ENCODE measurements around the gene MED13. TPM values are rescaled to one million over a fixed set of nuclear protein-coding genes. Genes with fewer than 3 reads are reported as not detected.

Gene MED13
- total RNA-seq, 1 experiment from 2014 or later, result 60.7 TPM

GRCh38 chr17:61967729-61968128 is 97.3 kb downstream of the MED13 start:
- Mint-ChIP-seq H3K4me3 (no peak overlapping the region), H3K27me3 (ENCODE audit: low read depth) (no peaks in the 10 kb centered on the region), H3K36me3 (ENCODE audit: insufficient read depth in 1 of 3, low read depth in 3 of 3) (peaks cover 24 to 77% (median 70%) of the 10 kb centered on the region in 3 experiments; a peak in 6 of 7 replicates), H3K9me3 (no peaks in the 10 kb centered on the region), H3K4me1 (peaks cover 5% of the 10 kb centered on the region in 2 experiments), H3K27ac (no peak overlapping the region)
- no CpG with 5 or more reads among the region's 2 CpGs for WGBS (ENCODE audit: extremely low coverage, insufficient read length, low lambda C conversion rate)
- Histone ChIP-seq H3K27me3 (ENCODE audit: insufficient read depth, low read length) (no peaks in the 10 kb centered on the region), H2BK12ac (ENCODE audit: insufficient read length, low read depth, low read length) (no peak overlapping the region), H2BK15ac (ENCODE audit: low read depth, low read length) (no peak overlapping the region), H3K9me3 (ENCODE audit: control insufficient read depth, low read depth, low read length) (no peaks in the 10 kb centered on the region), H4K20me1 (ENCODE audit: control insufficient read depth, insufficient read depth, insufficient read length) (no peaks in the 10 kb centered on the region), H3K27ac (ENCODE audit: insufficient read length, low read depth, low read length) (no peak overlapping the region), H3K18ac (ENCODE audit: insufficient read length, low read depth, low read length) (no peak overlapping the region), H4K91ac (ENCODE audit: insufficient read length, low read depth, low read length) (no peak overlapping the region), H2AK5ac (ENCODE audit: insufficient read length, low read length) (no peak overlapping the region), H2BK5ac (ENCODE audit: insufficient read length, low read length) (no peak overlapping the region), H4K8ac (replicated peaks; ENCODE audit: insufficient read length, low read depth, low read length) (no peak overlapping the region), H3T11ph (ENCODE audit: low read length) (no peak overlapping the region), H3K79me1 (ENCODE audit: insufficient read depth, low read depth, low read length, poor library complexity, severe bottlenecking) (peaks cover 5% of the 10 kb centered on the region), H3K79me2 (ENCODE audit: insufficient read depth, low read length) (no peaks in the 10 kb centered on the region), H3K23me2 (ENCODE audit: insufficient read length, low read depth, low read length, poor library complexity, severe bottlenecking) (no peaks in the 10 kb centered on the region), H2BK20ac (ENCODE audit: low read depth, low read length, poor library complexity, severe bottlenecking) (no peak overlapping the region), H3K14ac (ENCODE audit: insufficient read depth, low read length) (no peak overlapping the region), H2BK120ac (ENCODE audit: low read depth, low read length, poor library complexity, severe bottlenecking) (no peak overlapping the region), H4K5ac (ENCODE audit: insufficient read length, low read depth, low read length) (no peak overlapping the region), H3K56ac (ENCODE audit: insufficient read length, low read depth, low read length) (no peak overlapping the region), H3K4me2 (ENCODE audit: insufficient read depth, insufficient read length, low read length) (no peak overlapping the region), H3K4ac (ENCODE audit: low read depth, low read length) (no peak overlapping the region), H2AFZ (ENCODE audit: low read length) (no peak overlapping the region), H3K9ac (ENCODE audit: extremely low read depth, insufficient read length, low read length) (no peak overlapping the region), H3K23ac (ENCODE audit: insufficient read length, low read depth, low read length) (no peak overlapping the region), H3K4me1 (ENCODE audit: insufficient read depth, low read length) (no peaks in the 10 kb centered on the region)
- TF ChIP-seq, protein P1, sequence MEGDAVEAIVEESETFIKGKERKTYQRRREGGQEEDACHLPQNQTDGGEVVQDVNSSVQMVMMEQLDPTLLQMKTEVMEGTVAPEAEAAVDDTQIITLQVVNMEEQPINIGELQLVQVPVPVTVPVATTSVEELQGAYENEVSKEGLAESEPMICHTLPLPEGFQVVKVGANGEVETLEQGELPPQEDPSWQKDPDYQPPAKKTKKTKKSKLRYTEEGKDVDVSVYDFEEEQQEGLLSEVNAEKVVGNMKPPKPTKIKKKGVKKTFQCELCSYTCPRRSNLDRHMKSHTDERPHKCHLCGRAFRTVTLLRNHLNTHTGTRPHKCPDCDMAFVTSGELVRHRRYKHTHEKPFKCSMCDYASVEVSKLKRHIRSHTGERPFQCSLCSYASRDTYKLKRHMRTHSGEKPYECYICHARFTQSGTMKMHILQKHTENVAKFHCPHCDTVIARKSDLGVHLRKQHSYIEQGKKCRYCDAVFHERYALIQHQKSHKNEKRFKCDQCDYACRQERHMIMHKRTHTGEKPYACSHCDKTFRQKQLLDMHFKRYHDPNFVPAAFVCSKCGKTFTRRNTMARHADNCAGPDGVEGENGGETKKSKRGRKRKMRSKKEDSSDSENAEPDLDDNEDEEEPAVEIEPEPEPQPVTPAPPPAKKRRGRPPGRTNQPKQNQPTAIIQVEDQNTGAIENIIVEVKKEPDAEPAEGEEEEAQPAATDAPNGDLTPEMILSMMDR (conservative IDR thresholded peaks at IDR 0.05), result no peak
- no peak for DNase-seq

Data from H9 (cell line).